ENCODE results near the gene SYS1.

The SYS1 gene

DNA sequence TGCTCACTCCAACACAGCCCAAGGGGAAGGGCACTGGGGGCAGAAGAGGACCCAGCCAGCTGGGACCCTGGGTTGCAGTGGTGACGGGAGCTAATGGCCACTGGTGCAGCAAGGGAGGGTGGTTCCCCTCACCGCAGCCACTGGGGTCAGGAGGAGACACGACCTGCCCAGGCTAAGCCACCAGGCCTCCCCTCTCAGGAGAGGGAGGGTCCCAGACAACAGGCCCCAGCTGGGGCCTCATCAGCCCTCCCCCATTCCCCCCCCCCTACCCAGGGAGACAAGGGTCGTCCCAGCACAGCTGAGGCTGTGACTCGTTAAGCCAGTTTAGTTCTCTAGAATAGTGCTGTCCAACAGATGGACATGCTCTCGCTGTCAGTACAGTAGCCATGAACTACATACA lies 37.6 kb upstream of the SYS1 start:
- 70 to 76% methylated on average over 4 to 6 of the region's 6 CpGs for WGBS, 2 experiments (ENCODE audit: insufficient coverage in 2 of 2)

DNA sequence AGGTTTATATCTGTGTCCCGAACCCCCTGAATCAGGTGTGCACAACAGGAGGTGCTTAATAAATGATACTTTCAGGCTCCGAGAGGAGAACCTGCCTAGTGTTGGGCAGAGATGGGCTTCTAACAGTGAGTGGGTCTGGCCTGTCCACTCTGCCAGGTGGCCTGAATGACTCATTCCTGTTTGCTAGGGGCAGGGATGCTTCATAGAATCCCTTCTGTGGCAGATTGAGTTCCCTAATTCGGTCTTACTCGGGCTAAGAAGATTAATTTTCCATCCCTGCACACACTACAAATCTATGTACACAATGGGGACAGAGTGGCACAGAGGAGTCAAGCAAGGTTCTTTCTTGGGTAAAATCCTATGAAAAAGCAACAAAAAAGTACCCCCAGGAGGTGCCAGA lies 34.5 kb upstream of the SYS1 start:
- Histone ChIP-seq H3K27ac (ENCODE audit: low read depth, low read length, severe bottlenecking) (no peak overlapping the region), H3K4me3 (ENCODE audit: extremely low read depth, insufficient read depth, low read length, poor library complexity, severe bottlenecking) (no peak overlapping the region), H3K9me3 (ENCODE audit: control insufficient read depth, low read length) (no peaks in the 10 kb centered on the region), H3K36me3 (ENCODE audit: control insufficient read depth, insufficient read depth, low read length) (peaks cover 89% of the 10 kb centered on the region), H3K4me1 (ENCODE audit: control insufficient read depth, insufficient read depth, low read length, poor library complexity, severe bottlenecking) (peaks cover 12% of the 10 kb centered on the region)
- 93 to 100% methylated on average over 2 of the region's 4 CpGs for whole genome bisulfite sequencing, 2 experiments (ENCODE audit: insufficient coverage in 2 of 2)

More for the DNA sequence above, 37.6 kb upstream of the SYS1 start:
- H3K27ac ChIP-seq (ENCODE audit: low read depth, low read length, severe bottlenecking), result no peak overlapping the region
- H3K4me1 ChIP-seq (ENCODE audit: control insufficient read depth, insufficient read depth, low read length, poor library complexity, severe bottlenecking), result peaks cover 12% of the 10 kb centered on the region
- H3K9me3 ChIP-seq (ENCODE audit: control insufficient read depth, low read length), result no peaks in the 10 kb centered on the region
- H3K36me3 ChIP-seq (ENCODE audit: control insufficient read depth, insufficient read depth, low read length), result peaks cover 58% of the 10 kb centered on the region
- no peak overlapping the region for H3K4me3 ChIP-seq (ENCODE audit: extremely low read depth, insufficient read depth, low read length, poor library complexity, severe bottlenecking)

DNA sequence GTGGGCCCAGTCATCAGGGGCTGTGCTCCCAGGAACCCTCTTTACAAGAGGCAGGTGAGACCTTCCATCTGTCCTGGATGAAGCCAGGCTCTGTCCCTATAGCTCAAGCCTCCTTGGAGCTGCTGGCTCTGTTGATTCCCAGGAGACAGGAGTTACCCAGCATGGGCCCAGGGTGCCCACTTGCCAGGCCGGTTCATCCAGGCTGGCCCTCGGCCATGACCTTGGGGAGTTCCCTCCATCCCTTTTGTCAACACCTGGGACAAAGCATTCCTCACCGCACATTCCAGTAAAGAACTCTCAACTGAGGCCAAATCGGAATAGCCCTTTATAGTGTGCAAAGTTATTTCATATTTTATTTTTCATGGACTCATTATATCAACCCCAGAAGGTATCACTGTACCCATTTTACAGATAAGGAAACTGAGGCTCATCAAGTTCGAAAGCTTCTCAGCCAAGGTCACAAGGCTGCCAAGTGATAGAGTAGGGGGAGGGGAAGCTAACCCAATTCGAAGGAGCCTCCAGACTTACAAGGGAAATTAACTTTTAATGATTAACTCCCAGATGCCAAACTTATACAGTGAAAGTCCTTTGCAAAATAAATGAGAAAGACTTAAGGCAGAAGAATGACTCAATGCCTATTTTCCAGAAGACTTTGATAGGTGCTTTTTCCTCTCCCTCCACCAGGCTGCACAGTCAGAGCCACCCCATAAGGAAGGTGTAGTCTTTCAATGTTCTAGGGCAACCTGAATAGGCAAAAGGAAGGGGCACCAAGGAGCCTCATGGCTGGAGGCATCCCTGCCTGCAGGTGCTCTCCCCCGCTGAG lies 33.2 kb upstream of the SYS1 start:
- 93 to 100% methylated on average over 3 of the region's 7 CpGs for WGBS, 2 experiments (ENCODE audit: insufficient coverage in 2 of 2)
- Histone ChIP-seq H3K4me3 (ENCODE audit: extremely low read depth, insufficient read depth, low read length, poor library complexity, severe bottlenecking) (no peak overlapping the region), H3K36me3 (ENCODE audit: control insufficient read depth, insufficient read depth, low read length) (peaks cover 95% of the 10 kb centered on the region), H3K27ac (ENCODE audit: low read depth, low read length, severe bottlenecking) (no peak overlapping the region), H3K9me3 (ENCODE audit: control insufficient read depth, low read length) (no peaks in the 10 kb centered on the region), H3K4me1 (ENCODE audit: control insufficient read depth, insufficient read depth, low read length, poor library complexity, severe bottlenecking) (peaks cover 12% of the 10 kb centered on the region)

DNA sequence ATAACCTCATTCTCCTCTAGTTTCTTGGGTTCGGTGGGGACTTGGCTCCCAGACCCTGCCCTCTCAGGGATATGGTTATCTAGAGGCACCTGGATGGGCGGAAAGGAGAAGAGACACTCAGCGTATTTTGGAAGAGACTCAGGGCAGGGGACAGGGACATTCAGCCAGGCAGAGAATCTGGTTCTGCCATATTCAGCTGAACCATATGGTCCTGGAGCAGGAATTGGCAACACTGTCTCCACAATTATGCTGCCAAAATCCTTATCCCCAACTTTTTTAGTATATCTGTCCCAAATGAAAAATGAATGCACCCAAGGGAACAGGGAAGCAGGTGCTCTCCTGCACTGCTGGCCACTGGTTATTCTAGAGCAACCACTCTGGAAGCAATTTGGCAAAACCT lies 32.5 kb upstream of the SYS1 start:
- Histone ChIP-seq H3K4me1 (ENCODE audit: control insufficient read depth, insufficient read depth, low read length, poor library complexity, severe bottlenecking) (peaks cover 14% of the 10 kb centered on the region), H3K9me3 (ENCODE audit: control insufficient read depth, low read length) (no peaks in the 10 kb centered on the region), H3K36me3 (ENCODE audit: control insufficient read depth, insufficient read depth, low read length) (peaks cover 96% of the 10 kb centered on the region), H3K4me3 (ENCODE audit: extremely low read depth, insufficient read depth, low read length, poor library complexity, severe bottlenecking) (no peak overlapping the region), H3K27ac (ENCODE audit: low read depth, low read length, severe bottlenecking) (no peak overlapping the region)
- WGBS, 2 experiments (ENCODE audit: insufficient coverage in 2 of 2), result 90 to 100% methylated on average over 2 to 3 of the region's 3 CpGs

GRCh38 chr20:45336530-45337366 lies 26.2 kb upstream of the SYS1 start:
- Histone ChIP-seq H3K27ac (ENCODE audit: low read depth, low read length, severe bottlenecking) (peak overlapping the region; percentile 96), H3K36me3 (ENCODE audit: control insufficient read depth, insufficient read depth, low read length) (peaks cover 72% of the 10 kb centered on the region), H3K4me3 (ENCODE audit: extremely low read depth, insufficient read depth, low read length, poor library complexity, severe bottlenecking) (no peak overlapping the region), H3K4me1 (ENCODE audit: control insufficient read depth, insufficient read depth, low read length, poor library complexity, severe bottlenecking) (peaks cover 54% of the 10 kb centered on the region), H3K9me3 (ENCODE audit: control insufficient read depth, low read length) (no peaks in the 10 kb centered on the region)
- WGBS, 2 experiments (ENCODE audit: insufficient coverage in 2 of 2), result 93 to 94% methylated on average over 8 to 11 of the region's 11 CpGs

DNA sequence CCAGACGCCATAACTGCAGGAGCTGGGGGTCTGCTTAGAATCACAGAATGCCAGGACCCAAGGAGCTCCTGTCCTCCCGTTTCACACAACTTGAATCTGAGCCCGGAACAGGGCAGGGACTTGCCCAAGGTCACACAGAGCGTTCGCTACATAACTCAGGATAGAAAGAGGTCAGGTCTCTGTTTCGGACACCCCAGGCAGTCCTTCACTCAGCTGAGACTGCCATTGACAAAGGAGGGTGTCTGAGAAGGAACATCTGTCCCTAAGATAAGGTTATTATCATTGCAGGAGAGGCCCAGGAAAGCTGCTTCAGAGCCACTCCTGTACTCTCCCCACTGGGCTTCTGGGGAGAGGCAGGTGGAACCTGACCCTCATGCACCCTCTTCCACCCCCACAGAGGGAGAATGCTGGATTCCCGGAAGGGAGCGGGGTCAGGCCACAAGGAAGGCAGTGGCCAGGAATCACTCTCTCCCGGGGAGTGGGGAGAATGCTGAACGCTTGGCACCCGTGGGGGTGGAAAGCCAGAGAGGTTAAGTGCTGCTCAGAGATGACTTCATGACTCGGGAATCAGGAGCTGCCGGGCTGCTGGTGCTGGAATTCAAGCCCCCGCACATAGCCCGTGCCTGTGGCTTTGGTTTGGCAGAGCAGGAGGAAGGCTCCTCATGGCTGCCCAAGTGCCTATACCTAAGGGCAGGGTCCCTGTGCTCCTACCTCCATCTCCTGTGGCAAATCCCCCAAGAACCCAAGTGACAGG lies 25.4 kb upstream of the SYS1 start:
- no peak overlapping the region for H3K4me3 ChIP-seq (ENCODE audit: extremely low read depth, insufficient read depth, low read length, poor library complexity, severe bottlenecking)
- peaks cover 62% of the 10 kb centered on the region for H3K4me1 ChIP-seq (ENCODE audit: control insufficient read depth, insufficient read depth, low read length, poor library complexity, severe bottlenecking)
- peak overlapping the region; percentile 96 for H3K27ac ChIP-seq (ENCODE audit: low read depth, low read length, severe bottlenecking)
- 64 to 65% methylated on average over 12 to 15 of the region's 15 CpGs for WGBS, 2 experiments (ENCODE audit: insufficient coverage in 2 of 2)
- no peaks in the 10 kb centered on the region for H3K9me3 ChIP-seq (ENCODE audit: control insufficient read depth, low read length)
- peaks cover 65% of the 10 kb centered on the region for H3K36me3 ChIP-seq (ENCODE audit: control insufficient read depth, insufficient read depth, low read length)

GRCh38 chr20:45338121-45339030 lies 24.6 kb upstream of the SYS1 start:
- H3K4me1 ChIP-seq (ENCODE audit: control insufficient read depth, insufficient read depth, low read length, poor library complexity, severe bottlenecking), result peaks cover 70% of the 10 kb centered on the region
- peaks cover 56% of the 10 kb centered on the region for H3K36me3 ChIP-seq (ENCODE audit: control insufficient read depth, insufficient read depth, low read length)
- peak overlapping the region; percentile 96 for H3K27ac ChIP-seq (ENCODE audit: low read depth, low read length, severe bottlenecking)

DNA sequence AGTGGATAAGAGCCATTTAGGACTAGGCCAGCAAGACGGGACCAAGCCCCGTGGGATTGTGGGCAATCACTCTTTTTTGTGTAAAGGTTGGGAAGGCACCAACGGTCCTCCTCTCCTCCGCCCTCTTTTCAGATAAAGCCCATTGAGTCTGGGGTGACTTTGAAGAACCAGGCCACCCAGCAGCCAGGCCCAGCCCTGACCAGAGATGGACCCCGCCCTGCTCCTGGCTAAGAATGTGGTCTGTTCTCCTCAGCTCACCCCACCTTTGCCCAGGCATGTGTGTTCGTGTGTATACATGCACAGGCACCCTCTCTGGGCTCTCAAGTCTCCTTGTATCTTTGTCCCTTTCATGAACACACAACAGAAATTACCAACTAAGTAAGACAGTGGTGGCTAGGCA lies 23.9 kb upstream of the SYS1 start:
- Histone ChIP-seq H3K9me3 (ENCODE audit: control insufficient read depth, low read length) (no peaks in the 10 kb centered on the region), H3K4me1 (ENCODE audit: control insufficient read depth, insufficient read depth, low read length, poor library complexity, severe bottlenecking) (peaks cover 77% of the 10 kb centered on the region), H3K36me3 (ENCODE audit: control insufficient read depth, insufficient read depth, low read length) (peaks cover 51% of the 10 kb centered on the region), H3K4me3 (ENCODE audit: extremely low read depth, insufficient read depth, low read length, poor library complexity, severe bottlenecking) (no peak overlapping the region), H3K27ac (ENCODE audit: low read depth, low read length, severe bottlenecking) (peak overlapping the region; percentile 96)
- 84 to 87% methylated on average over 5 to 6 of the region's 6 CpGs for WGBS, 2 experiments (ENCODE audit: insufficient coverage in 2 of 2)

More at GRCh38 chr20:45338121-45339030, 24.6 kb upstream of the SYS1 start:
- WGBS, 2 experiments (ENCODE audit: insufficient coverage in 2 of 2), result 54 to 78% methylated on average over 4 to 9 of the region's 11 CpGs
- Histone ChIP-seq H3K4me3 (ENCODE audit: extremely low read depth, insufficient read depth, low read length, poor library complexity, severe bottlenecking) (no peak overlapping the region), H3K9me3 (ENCODE audit: control insufficient read depth, low read length) (no peaks in the 10 kb centered on the region)

GRCh38 chr20:45339799-45340198 lies 23.2 kb upstream of the SYS1 start:
- Histone ChIP-seq H3K9me3 (ENCODE audit: control insufficient read depth, low read length) (no peaks in the 10 kb centered on the region), H3K27ac (ENCODE audit: low read depth, low read length, severe bottlenecking) (no peak overlapping the region), H3K4me1 (ENCODE audit: control insufficient read depth, insufficient read depth, low read length, poor library complexity, severe bottlenecking) (peaks cover 82% of the 10 kb centered on the region), H3K36me3 (ENCODE audit: control insufficient read depth, insufficient read depth, low read length) (peaks cover 44% of the 10 kb centered on the region), H3K4me3 (ENCODE audit: extremely low read depth, insufficient read depth, low read length, poor library complexity, severe bottlenecking) (no peak overlapping the region)
- WGBS, 2 experiments (ENCODE audit: insufficient coverage in 2 of 2), result 100% methylated on average over 1 to 2 of the region's 2 CpGs
